Activated CD4-positive, CD25-positive, alpha-beta regulatory T cell (primary cell): ENCODE results near the gene DVL2.
A peak's percentile ranks its signal among the peaks of the same experiment; 100 is the strongest.

Source experiments
- DNase-seq, 4 experiments: peaks; one replicate each; lab custom pipeline; 2025; lab: John Stamatoyannopoulos, UW

Gene DVL2

DNA sequence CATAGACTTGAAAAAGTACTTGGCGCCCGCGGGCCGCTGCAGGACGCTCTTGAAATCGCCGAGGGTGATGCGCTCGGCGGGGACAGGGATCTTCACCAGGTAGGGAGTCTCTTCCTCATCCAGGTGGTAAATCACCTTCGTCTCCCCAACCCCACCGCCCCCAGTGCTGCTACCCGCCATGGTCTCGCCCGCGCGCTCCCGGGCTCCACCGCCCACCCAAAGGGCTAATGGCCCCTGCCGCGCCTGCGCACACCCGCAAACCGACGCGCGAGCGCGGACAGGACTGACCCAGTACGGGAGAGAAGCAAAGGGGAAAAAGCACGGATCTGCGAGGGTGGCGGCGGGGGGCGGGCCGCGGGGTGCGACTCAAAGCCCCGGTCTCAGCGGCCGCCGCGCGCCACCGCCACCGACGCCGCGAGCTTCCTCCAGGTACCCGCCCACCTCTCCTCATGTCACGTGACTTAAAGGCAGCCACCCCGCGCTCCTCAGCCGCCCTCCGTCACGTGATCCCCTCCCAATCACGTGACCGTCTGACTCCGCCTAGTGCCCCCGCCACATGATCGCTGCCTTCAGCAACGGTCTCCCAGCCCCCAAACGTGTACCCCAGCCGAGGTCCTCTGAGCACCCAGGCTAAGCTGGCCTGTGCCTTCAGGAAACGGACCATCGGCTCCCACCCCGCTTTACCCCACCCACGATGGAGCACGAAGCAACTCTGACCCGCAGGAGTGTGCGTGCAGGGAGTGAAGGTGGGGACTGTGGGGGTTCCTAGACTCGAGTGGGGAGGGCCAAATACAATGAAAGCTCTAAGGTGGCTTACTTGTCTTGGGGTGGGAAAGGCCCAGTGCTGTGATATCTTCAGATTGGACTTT lies at the start of gene DVL2:
Gene DVL2, minus strand, starts transcription at position 435 of the 869 bp plus-strand sequence. Its CDS starts 255 bp downstream, at position 180.
- peak; percentile 78 to 89 (median 84) for DNase-seq

DNA sequence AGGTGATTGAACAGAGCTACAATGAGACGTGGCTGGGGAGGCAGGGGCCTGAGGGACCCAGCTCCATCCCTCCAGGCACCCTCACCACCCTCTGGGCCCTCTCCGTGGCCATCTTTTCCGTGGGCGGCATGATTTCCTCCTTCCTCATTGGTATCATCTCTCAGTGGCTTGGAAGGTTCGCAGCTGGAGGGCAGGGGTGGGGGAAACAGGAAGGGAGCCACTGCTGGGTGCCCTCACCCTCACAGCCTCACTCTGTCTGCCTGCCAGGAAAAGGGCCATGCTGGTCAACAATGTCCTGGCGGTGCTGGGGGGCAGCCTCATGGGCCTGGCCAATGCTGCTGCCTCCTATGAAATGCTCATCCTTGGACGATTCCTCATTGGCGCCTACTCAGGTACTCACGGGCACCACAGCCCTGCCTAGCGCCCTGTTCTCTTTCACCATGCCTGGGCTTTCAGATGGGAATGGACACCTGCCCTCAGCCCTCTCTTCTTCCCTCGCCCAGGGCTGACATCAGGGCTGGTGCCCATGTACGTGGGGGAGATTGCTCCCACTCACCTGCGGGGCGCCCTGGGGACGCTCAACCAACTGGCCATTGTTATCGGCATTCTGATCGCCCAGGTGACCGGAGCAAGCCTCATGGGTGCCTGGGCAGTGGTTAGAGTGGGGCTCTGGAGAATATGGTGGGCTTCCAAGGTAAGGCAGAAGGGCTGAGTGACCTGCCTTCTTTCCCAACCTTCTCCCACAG lies 49.3 kb upstream of the DVL2 start:
- no peak for DNase-seq

DNA sequence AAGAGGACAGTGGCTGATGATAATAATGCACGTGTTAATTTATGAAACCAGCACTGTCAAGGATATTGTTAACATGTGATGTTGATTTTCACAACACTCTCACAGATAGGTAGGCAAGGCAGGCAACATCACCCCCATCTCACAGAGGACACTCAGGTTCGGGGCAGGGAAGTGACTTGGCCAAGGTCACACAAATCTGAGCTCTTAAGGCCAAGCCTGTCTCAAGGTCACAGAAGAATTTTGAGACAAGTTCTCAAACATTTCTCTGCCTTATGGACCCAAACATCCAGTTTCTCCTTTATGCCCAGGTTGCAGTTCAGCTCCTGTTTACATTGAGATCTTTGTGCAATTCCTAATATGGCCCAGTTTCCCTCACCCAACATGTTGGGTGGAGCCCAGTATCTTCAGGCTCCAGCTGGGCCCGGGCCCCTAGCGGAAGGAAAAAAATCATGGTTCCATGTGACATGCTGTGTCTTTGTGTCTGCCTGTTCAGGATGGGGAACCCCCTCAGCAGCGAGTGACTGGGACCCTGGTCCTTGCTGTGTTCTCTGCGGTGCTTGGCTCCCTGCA lies 48.5 kb upstream of the DVL2 start:
- DNase-seq, result no peak

DNA sequence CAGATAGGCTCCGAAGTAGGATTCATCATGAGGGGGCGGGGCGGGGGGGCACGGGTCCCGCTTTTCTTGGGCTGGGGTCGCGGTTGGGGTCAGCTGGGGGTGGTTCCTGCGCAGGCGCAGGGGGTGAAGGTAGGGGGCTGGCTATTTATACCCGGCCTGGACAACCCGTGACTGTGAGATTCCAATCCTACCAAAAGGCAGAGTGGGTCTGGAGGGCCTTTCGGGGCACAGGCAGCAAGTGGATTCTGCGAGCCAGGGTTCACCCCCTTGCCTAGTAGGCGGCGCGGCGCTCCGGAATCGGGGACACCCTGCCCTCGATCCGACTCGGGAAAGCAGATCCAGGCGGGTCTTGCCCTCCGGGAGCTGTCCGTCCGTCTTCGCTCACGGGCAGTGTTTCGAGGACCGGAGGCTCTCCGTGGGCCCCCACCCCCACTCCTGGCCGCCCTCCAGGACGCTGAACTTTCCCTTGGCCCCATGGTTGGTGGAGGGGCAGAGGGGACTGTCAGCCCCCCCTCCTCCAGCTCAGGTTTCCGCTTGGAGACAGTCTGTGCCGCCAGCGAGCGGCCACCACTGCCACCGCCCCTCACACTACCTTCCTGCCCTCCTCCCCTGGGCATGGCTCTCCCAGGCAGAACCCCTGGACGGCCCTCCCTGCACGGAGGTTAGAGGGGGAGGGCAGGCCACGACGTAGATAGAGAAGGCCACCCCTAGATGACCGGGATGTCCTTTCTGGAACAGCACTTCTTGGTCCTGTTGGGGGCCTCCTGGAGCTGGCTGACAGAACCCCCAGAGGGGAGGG lies 47.8 kb upstream of the DVL2 start:
- DNase-seq, result no peak

DNA sequence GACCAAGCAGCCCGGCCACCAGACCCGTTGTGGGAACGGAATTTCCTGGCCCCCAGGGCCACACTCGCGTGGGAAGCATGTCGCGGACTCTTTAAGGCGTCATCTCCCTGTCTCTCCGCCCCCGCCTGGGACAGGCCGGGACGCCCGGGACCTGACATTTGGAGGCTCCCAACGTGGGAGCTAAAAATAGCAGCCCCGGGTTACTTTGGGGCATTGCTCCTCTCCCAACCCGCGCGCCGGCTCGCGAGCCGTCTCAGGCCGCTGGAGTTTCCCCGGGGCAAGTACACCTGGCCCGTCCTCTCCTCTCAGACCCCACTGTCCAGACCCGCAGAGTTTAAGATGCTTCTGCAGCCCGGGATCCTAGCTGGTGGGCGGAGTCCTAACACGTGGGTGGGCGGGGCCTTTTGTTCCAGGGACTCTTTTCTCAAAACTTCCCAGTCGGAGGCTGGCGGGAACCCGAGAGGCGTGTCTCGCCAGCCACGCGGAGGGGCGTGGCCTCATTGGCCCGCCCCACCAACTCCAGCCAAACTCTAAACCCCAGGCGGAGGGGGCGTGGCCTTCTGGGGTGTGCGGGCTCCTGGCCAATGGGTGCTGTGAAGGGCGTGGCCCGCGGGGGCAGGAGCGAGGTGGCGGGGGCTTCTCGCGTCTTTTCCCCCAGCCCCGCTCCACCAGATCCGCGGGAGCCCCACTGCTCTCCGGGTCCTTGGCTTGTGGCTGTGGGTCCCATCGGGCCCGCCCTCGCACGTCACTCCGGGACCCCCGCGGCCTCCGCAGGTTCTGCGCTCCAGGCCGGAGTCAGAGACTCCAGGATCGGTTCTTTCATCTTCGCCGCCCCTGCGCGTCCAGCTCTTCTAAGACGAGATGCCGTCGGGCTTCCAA lies 47.0 kb upstream of the DVL2 start, which contains the start of gene SLC2A4:
Gene SLC2A4, plus strand, starts transcription at position 645 of the 879 bp plus-strand sequence. Its CDS starts 217 bp downstream, at position 862.
- peak; percentile 50 to 71 (median 60) for DNase-seq

DNA sequence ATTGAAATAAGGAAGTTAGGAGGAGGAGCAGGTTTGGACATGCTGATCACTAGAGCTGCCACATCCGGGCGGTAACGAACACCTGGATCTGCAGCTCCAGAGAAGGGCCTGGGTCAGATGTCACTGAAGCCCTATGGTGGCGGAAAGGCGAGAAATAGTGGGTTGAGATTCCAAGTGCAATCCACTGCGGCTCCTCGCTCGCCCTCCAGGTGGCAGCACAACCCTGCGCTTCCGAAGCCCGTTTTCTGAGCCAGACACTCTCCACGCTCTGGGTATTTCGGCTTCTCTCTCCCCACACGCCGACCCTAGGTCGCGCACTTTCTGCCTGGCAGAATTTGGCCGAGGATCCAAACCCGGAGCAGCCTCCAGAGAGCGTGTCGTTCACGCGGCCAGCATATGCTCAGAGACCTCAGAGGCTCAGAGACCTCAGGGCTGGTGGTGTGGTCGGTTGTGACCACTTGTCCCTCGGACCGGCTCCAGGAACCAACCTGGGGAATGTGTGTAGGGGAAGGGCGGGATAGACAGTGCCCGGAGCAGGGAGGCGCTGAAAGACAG lies 46.3 kb upstream of the DVL2 start:
- peak; percentile 68 to 75 (median 71) for DNase-seq

DNA sequence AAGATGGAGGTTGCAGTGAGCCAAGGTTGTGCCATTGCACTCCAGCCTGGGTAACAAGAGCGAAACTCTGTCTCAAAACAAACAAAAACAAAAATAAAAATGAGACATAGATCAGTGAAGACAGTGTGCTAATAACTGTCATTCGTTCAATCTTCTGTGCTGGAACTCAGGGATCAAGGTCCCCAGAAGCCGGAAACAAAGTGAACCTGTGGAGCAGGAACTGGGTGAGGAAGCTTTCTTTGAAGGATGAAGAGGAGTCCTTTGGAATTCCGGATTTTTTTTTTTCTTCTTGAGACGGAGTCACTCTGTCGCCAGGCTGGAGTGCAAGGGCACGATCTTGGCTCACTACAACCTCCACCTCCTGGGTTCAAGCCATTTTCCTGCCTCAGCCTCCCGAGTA lies 45.1 kb upstream of the DVL2 start:
- no peak for DNase-seq

DNA sequence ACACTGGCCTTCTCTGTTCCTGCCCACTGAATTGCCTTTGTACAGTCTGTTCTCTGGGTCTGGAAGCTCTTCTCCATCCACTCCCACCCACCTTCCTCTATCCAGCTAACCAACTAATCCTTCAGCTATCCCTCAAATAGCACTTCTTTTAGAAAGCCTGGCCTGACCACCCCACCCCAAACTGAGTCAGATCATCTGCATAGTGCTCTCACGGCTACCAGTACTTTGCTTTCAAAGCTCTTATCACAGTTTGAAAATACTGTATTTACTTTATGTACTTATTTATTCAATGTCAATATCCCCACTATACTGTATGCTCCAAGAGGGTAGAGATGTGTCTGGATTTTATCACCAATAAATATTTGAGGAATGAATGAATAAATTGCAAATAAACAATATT lies 32.5 kb upstream of the DVL2 start:
- DNase-seq, result no peak

DNA sequence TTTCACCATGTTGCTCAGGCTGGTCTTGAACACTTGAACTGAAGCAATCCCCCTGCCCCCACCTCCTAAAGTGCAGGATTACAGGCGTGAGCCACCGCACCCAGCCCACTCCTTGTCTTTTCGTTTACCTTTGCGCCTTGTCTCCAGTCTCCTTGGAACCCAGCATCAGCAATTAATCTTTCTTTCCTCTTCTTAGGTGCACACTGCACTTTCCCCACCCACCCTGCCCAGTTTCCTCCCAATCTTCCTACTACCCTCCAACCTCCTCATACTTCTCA lies 29.4 kb upstream of the DVL2 start:
- no peak for DNase-seq

DNA sequence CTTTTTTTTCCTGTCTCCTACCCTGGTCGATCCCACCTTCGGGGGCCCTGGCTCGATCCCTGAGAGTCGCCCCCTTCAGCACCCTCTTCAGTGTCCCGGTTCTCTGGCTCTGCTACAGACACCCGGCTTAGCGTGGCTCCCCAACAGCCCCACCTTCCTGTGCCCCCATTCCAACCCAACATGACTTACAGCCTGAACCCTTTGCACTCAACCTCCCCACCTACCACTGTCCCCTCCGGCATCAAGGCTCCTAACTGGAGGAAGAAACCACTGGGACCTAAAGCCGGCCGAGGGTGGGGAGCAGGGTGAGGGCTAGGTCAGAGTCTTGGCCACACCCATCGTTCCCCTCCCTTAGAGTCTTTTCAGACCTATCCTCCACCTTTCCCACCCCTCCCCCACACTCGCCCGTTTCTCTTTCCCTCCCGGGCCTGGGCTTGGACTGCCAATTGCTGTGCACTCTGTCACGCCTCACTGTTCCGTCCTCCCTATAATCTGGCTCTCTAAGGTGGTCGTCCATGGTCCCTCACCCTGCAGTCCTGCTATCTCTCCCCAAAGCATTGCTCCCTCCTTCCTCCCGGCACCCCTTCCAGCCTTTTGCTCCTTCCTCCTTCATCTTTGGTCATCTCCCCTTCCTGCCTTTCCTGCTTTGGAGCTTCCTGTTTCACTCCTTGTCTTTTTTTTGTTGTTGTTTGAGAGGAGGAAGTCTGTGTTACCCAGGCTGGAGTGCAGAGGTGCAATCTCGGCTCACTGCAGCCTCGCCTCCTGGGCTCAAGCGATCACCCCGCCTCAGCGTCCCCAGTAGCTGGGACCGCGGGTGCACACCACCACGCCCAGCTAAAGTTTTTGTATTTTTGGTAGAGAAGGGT lies 28.9 kb upstream of the DVL2 start:
- no peak for DNase-seq

DNA sequence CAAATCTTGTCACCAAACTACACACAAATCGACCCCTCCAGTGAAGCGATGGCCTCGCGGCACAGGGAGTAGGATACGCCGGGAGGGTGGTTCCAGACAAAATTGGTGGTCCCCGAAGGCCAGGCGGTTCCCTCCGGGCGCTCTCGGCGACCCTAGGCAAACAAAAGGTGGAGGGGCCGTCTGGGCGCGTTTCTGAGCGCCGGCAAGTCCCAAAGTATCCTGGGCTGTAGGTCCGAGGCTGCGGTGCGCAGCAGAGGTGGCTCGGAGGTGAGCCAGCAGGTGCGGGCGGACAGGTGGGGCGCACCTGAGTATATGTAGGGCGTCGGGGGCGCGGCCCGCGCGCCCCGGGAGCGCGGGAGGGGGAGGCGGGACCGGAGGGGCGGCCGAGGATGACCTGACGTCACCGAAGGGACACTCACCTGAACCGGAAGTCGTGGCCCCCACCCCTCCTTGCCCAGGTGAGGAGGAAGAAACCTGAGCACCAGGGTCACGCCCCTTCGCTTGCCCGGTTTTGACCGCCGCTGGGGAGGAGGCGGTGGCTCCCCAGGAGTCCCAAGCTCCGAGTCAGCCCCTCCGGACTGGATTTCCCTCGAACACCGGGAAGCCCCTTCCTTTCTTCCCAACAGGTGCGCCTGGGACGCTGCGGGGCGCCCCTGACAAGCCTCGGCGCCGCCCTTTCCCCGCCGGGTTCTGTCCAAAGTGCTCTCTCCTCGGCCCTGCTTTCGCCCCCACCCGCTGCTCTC lies 28.0 kb upstream of the DVL2 start, which contains the start of gene CLDN7:
Gene CLDN7, minus strand, starts transcription at position 287 of the 743 bp plus-strand sequence. CDS start 435 bp downstream, outside the sequence.
- no peak for DNase-seq

DNA sequence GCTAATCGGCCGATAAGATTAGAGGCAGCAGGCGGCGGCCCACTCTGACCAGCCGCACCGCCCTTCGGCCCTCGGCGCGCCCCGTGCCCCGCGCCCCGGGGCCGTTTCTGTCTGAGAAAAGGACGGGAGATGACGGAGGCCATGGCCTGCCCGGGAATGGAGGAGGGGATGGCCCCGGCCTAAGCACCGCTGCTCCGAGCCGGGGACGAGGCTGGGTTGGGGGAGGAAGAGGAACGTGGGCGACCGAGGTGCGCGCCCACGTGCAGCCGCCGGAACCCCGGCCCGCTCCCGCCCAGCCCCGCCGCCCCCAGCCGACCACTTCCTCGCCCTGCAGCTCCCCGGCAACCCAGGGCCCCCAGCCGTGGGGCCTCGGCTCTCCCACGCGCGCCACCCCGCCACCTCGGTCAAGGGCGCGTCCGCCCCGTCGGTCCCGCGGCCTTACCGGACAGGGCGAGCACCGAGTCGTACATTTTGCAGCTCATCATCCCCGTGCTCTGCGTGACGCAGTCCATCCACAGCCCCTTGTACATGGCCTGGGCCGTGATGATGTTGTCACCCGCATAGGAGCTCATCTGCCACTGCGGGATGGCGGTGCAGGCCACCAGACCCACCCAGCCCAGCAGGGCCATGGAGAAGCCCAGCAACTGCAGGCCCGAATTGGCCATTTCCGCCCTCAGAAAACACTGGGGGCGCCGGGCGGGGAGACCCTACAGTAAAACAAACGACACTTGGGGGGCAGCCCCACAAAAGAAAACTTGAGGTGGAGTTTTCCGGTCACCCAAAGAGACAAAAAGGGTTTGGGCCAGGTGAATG lies 27.3 kb upstream of the DVL2 start:
- peak in 1 of 4 experiments; percentile 32 for DNase-seq

DNA sequence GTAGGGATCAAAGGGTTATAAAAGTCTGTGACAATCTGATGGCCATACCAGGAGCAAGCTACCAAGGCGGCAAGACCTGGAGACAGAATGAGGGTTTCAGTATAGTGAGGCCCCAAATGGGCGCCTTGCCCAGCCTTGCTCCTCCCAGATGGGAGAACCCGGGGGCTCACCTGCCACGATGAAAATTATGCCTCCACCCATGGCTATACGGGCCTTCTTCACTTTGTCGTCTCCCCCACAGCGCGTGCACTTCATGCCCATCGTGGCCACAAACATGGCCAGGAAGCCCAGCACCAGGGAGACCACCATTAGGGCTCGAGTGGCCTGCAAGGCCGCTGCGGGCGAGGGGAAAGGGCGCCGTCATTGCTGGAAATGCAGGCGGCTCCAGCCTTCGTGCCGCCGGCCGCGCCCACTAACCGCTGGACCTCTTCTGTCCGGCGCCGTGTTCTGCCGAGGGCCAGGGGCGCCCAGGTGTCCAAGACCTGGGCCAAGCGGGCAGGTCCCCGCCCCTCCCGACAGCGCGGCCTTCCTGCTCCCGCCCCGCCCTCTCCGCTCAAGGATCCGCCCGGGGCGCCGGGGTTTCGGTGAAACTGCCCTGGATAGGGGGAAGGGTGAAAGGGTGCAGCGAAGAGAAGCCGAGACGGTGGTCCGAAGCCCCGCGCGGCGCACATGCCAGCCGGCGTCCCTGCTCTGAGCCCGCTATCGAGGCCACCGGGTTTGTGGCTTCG lies 26.5 kb upstream of the DVL2 start:
- DNase-seq, result peak in 1 of 4 experiments; percentile 20

DNA sequence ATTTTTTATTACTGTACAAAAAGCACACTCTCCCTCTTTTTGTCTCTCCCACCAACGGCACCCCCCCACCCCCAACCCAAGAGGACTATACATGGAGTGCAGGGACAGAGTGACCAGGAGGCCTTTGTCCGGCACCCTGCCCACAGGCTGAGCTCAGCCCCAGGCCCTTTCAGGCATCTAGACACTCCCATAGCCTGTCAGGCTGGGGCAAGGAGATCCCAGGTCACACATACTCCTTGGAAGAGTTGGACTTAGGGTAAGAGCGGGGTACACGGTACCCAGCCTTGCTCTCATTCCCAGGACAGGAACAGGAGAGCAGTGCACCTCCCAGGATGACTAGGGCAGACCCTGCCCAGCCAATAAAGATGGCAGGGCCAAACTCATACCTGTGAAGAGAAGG lies 25.8 kb upstream of the DVL2 start:
- no peak for DNase-seq

DNA sequence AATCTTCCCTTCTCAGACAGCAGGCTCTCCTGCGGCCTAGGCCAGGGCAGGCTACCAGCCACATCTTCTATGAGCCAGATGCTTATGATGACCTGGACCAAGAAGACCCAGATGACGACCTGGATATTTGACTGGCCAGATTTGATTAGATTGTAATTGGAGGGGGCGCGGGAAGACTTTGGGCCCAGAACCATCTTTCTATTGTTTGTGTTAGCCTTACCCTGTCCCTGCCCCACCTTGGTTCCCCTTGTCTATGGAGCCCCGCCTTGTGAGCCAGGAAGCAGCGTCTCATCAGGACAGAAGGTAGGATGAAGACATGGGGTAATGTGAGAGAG lies 25.2 kb upstream of the DVL2 start:
- DNase-seq, result no peak

DNA sequence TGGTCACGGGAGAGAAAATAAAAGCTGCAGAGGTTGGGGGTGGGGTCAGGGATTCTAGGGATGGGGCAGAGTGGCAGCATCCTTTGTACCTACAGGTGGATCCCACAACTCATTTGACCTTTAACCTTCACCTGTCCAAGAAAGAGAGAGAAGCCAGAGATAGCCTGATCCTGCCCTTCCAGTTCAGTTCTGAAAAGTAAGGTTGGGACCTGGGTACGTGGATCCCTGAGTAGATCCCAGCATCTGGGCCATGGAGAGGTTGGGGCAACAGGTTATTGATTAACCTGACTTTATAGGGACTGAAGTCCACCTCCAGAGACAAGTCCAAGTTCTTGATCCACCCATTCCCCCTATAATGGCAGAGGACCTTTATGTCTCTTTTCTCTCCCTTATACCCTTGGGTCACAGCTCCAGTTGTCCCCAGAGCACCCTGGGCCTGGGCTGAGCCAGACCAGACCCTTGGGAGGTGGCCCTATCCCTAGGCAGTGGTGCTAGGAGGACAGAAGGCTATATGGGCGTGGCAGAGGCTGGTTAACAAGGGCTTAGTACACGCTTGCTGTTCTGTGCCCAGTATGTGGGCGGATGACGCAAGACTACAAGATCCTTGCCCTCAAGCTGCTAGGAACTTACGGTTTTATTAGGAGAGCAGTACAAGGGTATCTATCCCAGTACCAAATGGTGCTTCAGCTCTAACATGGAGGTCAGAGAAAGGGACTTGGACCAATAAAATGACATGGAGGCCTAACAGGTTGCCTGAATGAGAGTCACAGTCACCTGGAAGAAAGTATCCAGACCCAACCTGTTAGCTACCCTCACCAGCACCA lies 24.6 kb upstream of the DVL2 start:
- DNase-seq, result no peak
